Memory B cell (primary cell): ENCODE results near the gene IFIT1.
A peak's percentile ranks its signal among the peaks of the same experiment; 100 is the strongest.

Source experiments
- ATAC-seq: fragments of 150-1000 bp; cut with Tn5 transposase; 2 replicates; pipeline ENCODE4 v1.10.0; 2021; ENCODE audit warnings: low read depth, mild to moderate bottlenecking, moderate library complexity
- DNase-seq, 2 donors: peaks; one replicate each; pipeline ENCODE4 v3.0.0; 2022; ENCODE audit warnings: low spot score in 2 of 2
- H3K27ac Mint-ChIP-seq: one replicate; pipeline ENCODE4 v1.8.0; 2022; ENCODE audit warnings: mild to moderate bottlenecking, moderate library complexity, mixed read lengths
- H3K27me3 Mint-ChIP-seq: one replicate; pipeline ENCODE4 v1.8.0; 2022; ENCODE audit warnings: mixed read lengths
- H3K36me3 Mint-ChIP-seq: one replicate; pipeline ENCODE4 v1.8.0; 2022; ENCODE audit warnings: mild to moderate bottlenecking, mixed read lengths
- H3K4me1 Mint-ChIP-seq: one replicate; pipeline ENCODE4 v1.8.0; 2022; ENCODE audit warnings: mixed read lengths
- H3K4me3 Mint-ChIP-seq: one replicate; pipeline ENCODE4 v1.8.0; 2022; ENCODE audit warnings: mild to moderate bottlenecking, moderate library complexity, mixed read lengths
- H3K9me3 Mint-ChIP-seq: one replicate; pipeline ENCODE4 v1.8.0; 2022; ENCODE audit warnings: mixed read lengths

Gene IFIT1

GRCh38 chr10:89355394-89355931, 37.0 kb upstream of the IFIT1 start:
- ATAC-seq (no peak), DNase-seq (no peak)
- Mint-ChIP-seq H3K9me3 (peaks cover 3% of the 10 kb centered on the region), H3K4me1 (peaks cover 10% of the 10 kb centered on the region), H3K36me3 (peaks cover 5% of the 10 kb centered on the region), H3K27ac (no peak overlapping the region), H3K4me3 (no peak overlapping the region), H3K27me3 (no peaks in the 10 kb centered on the region)

GRCh38 chr10:89357096-89357495, 35.3 kb upstream of the IFIT1 start:
- ATAC-seq (no peak), DNase-seq (no peak)
- Mint-ChIP-seq H3K36me3 (peaks cover 5% of the 10 kb centered on the region), H3K4me1 (peaks cover 3% of the 10 kb centered on the region), H3K4me3 (no peak overlapping the region), H3K27ac (no peak overlapping the region), H3K27me3 (peaks cover 2% of the 10 kb centered on the region), H3K9me3 (peaks cover 3% of the 10 kb centered on the region)

- no peak overlapping the region for H3K4me3 Mint-ChIP-seq
- no peak for ATAC-seq
Measured at GRCh38 chr10:89357975-89358374, 34.4 kb upstream of the IFIT1 start.

GRCh38 chr10:89360157-89360556, 32.3 kb upstream of the IFIT1 start:
- Mint-ChIP-seq H3K9me3 (no peaks in the 10 kb centered on the region), H3K4me3 (no peak overlapping the region), H3K4me1 (peaks cover 4% of the 10 kb centered on the region), H3K36me3 (no peaks in the 10 kb centered on the region), H3K27ac (no peak overlapping the region), H3K27me3 (peaks cover 2% of the 10 kb centered on the region)
- no peak for ATAC-seq
- DNase-seq = no peak

More at GRCh38 chr10:89357975-89358374, 34.4 kb upstream of the IFIT1 start:
- Mint-ChIP-seq H3K27ac (no peak overlapping the region), H3K36me3 (peaks cover 5% of the 10 kb centered on the region), H3K9me3 (peaks cover 3% of the 10 kb centered on the region), H3K27me3 (peaks cover 2% of the 10 kb centered on the region), H3K4me1 (no peaks in the 10 kb centered on the region)
- no peak for DNase-seq

GRCh38 chr10:89362929-89363328, 29.5 kb upstream of the IFIT1 start:
- H3K4me1 Mint-ChIP-seq = peaks cover 6% of the 10 kb centered on the region
- no peak overlapping the region for H3K4me3 Mint-ChIP-seq
- no peaks in the 10 kb centered on the region for H3K36me3 Mint-ChIP-seq
- DNase-seq (no peak), ATAC-seq (no peak)
- peaks cover 2% of the 10 kb centered on the region for H3K27me3 Mint-ChIP-seq
- H3K9me3 Mint-ChIP-seq = no peaks in the 10 kb centered on the region
- no peak overlapping the region for H3K27ac Mint-ChIP-seq

GRCh38 chr10:89363729-89364442, 28.5 kb upstream of the IFIT1 start:
- Mint-ChIP-seq H3K27ac (peak overlapping the region; percentile 28), H3K4me3 (peak overlapping the region; percentile 18)

GRCh38 chr10:89364531-89364930, 27.9 kb upstream of the IFIT1 start:
- Mint-ChIP-seq H3K4me1 (peaks cover 8% of the 10 kb centered on the region), H3K9me3 (no peaks in the 10 kb centered on the region), H3K27ac (peak overlapping the region; percentile 28), H3K4me3 (no peak overlapping the region), H3K27me3 (peaks cover 2% of the 10 kb centered on the region), H3K36me3 (no peaks in the 10 kb centered on the region)
- DNase-seq (no peak), ATAC-seq (no peak)

More at GRCh38 chr10:89363729-89364442, 28.5 kb upstream of the IFIT1 start:
- no peaks in the 10 kb centered on the region for H3K9me3 Mint-ChIP-seq
- DNase-seq = no peak
- ATAC-seq = peak; percentile 78
- no peaks in the 10 kb centered on the region for H3K36me3 Mint-ChIP-seq
- peaks cover 2% of the 10 kb centered on the region for H3K27me3 Mint-ChIP-seq
- H3K4me1 Mint-ChIP-seq = peaks cover 8% of the 10 kb centered on the region

- DNase-seq (no peak), ATAC-seq (peak; percentile 43)
- Mint-ChIP-seq H3K4me1 (peaks cover 8% of the 10 kb centered on the region), H3K27me3 (no peaks in the 10 kb centered on the region), H3K27ac (no peak overlapping the region), H3K4me3 (no peak overlapping the region), H3K36me3 (no peaks in the 10 kb centered on the region), H3K9me3 (no peaks in the 10 kb centered on the region)
Measured at GRCh38 chr10:89367529-89367928, 24.9 kb upstream of the IFIT1 start.

- no peak overlapping the region for H3K4me3 Mint-ChIP-seq
- ATAC-seq (no peak), DNase-seq (no peak)
- no peaks in the 10 kb centered on the region for H3K27me3 Mint-ChIP-seq
- H3K9me3 Mint-ChIP-seq = no peaks in the 10 kb centered on the region
- no peak overlapping the region for H3K27ac Mint-ChIP-seq
- H3K4me1 Mint-ChIP-seq = peaks cover 8% of the 10 kb centered on the region
- H3K36me3 Mint-ChIP-seq = no peaks in the 10 kb centered on the region
Measured at GRCh38 chr10:89368129-89368528, 24.3 kb upstream of the IFIT1 start.

- Mint-ChIP-seq H3K4me1 (peaks cover 5% of the 10 kb centered on the region), H3K27ac (no peak overlapping the region), H3K4me3 (no peak overlapping the region), H3K27me3 (peaks cover 3% of the 10 kb centered on the region), H3K9me3 (no peaks in the 10 kb centered on the region), H3K36me3 (no peaks in the 10 kb centered on the region)
- ATAC-seq (peak; percentile 53), DNase-seq (no peak)
Measured at GRCh38 chr10:89369156-89370105, 23.0 kb upstream of the IFIT1 start.

- Mint-ChIP-seq H3K4me1 (peaks cover 5% of the 10 kb centered on the region), H3K27me3 (peaks cover 3% of the 10 kb centered on the region), H3K36me3 (no peaks in the 10 kb centered on the region), H3K9me3 (no peaks in the 10 kb centered on the region), H3K27ac (no peak overlapping the region), H3K4me3 (no peak overlapping the region)
- ATAC-seq (no peak), DNase-seq (no peak)
Measured at GRCh38 chr10:89371079-89371478, 21.3 kb upstream of the IFIT1 start.

- no peak for DNase-seq
- Mint-ChIP-seq H3K36me3 (no peaks in the 10 kb centered on the region), H3K27me3 (peaks cover 3% of the 10 kb centered on the region), H3K9me3 (no peaks in the 10 kb centered on the region), H3K27ac (no peak overlapping the region), H3K4me3 (no peak overlapping the region), H3K4me1 (peaks cover 5% of the 10 kb centered on the region)
- no peak for ATAC-seq
Measured at GRCh38 chr10:89371987-89372386, 20.4 kb upstream of the IFIT1 start.

- DNase-seq (no peak), ATAC-seq (no peak)
- Mint-ChIP-seq H3K27me3 (peaks cover 3% of the 10 kb centered on the region), H3K9me3 (no peaks in the 10 kb centered on the region), H3K4me1 (no peaks in the 10 kb centered on the region), H3K36me3 (no peaks in the 10 kb centered on the region), H3K4me3 (no peak overlapping the region), H3K27ac (no peak overlapping the region)
Measured at GRCh38 chr10:89373916-89374711, 18.3 kb upstream of the IFIT1 start.
